ENCODE data around the gene DDTL. TPM values are rescaled to one million over a fixed set of nuclear protein-coding genes. Genes with fewer than 3 reads are reported as not detected.
"Not testable (repeated sequence)": the region's sequence is repeated elsewhere in the genome, so short reads cannot be mapped to it uniquely, and the experiment has no call there.

Gene DDTL
- total RNA-seq, 1 donor from 2014 or later: not detected

DNA sequence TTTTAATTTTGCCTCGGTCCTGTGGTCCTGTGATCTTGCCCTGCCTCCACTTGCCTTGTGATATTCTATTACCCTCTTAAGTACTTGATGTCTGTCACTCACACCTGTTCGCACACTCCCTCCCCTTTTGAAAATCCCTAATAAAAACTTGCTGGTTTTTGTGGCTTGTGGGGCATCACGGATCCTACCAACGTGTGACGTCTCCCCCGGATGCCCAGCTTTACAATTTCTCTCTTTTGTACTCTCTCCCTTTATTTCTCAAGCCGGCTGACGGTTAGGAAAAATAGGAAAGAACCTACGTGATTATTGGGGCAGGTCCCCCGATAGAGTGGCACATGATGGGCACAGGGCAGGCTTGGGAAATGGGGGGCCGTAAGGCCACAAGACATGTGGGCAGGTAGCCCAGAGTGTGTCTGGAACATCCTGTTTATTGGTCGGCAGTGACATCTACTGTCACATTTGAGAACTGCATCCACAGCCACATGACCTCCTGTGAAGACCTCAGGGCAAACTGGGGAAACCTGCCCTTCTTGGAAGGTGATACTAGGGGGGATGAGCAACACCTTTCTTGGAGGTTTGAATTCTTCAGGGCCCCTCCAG lies 10.3 kb upstream of the DDTL start:
- H3K4me1 Mint-ChIP-seq (ENCODE audit: unreplicated experiment); H3K36me3 Mint-ChIP-seq; H3K9me3 Mint-ChIP-seq; DNase-seq (ENCODE audit: extremely low spot score, unreplicated experiment); H3K27me3 Mint-ChIP-seq; H3K4me3 Mint-ChIP-seq: not testable (repeated sequence)
- peak overlapping the region; percentile 68 for H3K27ac Mint-ChIP-seq
- TF ChIP-seq, protein P1, sequence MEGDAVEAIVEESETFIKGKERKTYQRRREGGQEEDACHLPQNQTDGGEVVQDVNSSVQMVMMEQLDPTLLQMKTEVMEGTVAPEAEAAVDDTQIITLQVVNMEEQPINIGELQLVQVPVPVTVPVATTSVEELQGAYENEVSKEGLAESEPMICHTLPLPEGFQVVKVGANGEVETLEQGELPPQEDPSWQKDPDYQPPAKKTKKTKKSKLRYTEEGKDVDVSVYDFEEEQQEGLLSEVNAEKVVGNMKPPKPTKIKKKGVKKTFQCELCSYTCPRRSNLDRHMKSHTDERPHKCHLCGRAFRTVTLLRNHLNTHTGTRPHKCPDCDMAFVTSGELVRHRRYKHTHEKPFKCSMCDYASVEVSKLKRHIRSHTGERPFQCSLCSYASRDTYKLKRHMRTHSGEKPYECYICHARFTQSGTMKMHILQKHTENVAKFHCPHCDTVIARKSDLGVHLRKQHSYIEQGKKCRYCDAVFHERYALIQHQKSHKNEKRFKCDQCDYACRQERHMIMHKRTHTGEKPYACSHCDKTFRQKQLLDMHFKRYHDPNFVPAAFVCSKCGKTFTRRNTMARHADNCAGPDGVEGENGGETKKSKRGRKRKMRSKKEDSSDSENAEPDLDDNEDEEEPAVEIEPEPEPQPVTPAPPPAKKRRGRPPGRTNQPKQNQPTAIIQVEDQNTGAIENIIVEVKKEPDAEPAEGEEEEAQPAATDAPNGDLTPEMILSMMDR (conservative IDR thresholded peaks at IDR 0.05): peak; percentile 86

DNA sequence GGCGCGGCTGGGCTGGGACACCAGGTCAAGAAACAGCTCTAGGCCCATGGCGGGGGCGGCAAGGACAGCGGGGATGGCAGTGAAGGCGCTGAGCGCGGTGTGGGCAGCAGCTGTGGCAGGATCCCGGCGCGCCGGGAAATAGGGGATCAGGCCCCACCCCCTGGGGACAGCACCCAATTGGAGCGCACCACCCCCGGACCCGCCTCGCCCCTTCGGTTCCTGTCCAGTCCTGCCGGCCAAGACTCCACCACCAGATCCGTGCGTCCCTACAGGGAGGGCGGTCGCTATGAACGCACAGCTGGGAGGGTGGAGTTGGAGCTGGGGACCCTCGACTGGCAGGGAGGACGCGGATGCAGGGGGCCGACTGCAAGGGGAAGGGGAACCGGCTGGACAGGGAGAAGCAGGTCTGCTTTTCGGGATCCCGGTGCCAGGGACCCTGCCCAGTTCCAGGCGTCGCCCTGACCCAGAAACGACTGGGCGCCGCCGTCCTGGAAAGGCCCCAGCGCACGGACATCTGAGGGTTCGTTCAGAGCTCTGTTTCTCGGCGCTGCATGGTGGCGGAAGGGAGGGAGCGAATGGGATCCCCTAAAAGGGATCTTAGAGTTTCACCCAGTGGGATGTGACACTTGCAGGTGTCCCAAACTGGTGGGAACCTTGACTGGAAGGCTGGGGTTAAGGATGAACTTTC lies 5.5 kb upstream of the DDTL start, which contains the start of gene GSTT2B:
Gene GSTT2B, minus strand, starts transcription at position 112 of the 688 bp plus-strand sequence. Its CDS starts 64 bp downstream, at position 48.
- H3K27me3 Mint-ChIP-seq; H3K27ac Mint-ChIP-seq; H3K4me1 Mint-ChIP-seq (ENCODE audit: unreplicated experiment); H3K9me3 Mint-ChIP-seq; DNase-seq (ENCODE audit: extremely low spot score, unreplicated experiment); H3K36me3 Mint-ChIP-seq; H3K4me3 Mint-ChIP-seq: not testable (repeated sequence)

DNA sequence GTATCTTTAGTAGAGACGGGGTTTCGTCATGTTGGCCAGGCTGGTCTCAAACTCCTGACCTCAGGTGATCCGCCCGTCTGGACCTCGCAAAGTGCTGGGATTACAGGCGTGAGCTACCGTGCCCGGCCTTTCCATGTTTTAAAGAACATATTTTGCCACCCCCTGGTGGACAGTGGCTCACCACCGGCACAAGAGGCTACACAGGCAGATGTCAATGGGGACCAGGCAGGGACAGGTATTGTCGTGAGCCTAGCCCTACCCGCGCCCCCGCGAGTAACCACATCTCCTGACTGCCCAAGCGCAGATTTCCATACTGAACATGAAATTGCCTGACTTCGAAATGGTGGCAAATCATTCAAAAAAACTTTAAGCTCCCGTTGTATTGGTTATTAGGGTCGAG lies 594 bp upstream of the DDTL start:
- not testable (repeated sequence) for DNase-seq (ENCODE audit: extremely low spot score, unreplicated experiment); H3K27me3 Mint-ChIP-seq; H3K4me3 Mint-ChIP-seq; H3K27ac Mint-ChIP-seq; H3K4me1 Mint-ChIP-seq (ENCODE audit: unreplicated experiment); H3K9me3 Mint-ChIP-seq
- H3K36me3 Mint-ChIP-seq: peaks cover 15% of the 10 kb centered on the region

DNA sequence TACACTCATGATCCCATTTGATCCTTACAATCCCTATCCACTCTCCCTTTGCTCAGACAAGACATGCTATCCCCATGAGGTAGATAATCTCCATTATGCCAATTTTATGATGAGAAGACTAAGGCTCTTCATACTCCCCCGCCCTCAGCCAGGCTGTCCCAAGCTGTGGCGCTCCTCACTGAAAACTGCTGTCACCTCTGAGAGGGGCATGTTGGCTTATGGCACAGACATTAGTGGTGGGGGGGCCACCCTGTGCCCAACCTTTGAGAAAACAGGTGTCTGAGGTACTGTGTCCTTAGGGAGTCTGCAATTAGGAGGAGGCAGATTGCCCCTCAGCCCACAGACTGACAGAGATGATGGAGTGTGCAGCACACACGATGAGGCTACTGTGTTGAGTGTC lies 2.4 kb downstream of the DDTL start:
- H3K36me3 Mint-ChIP-seq: peaks cover 15% of the 10 kb centered on the region

DNA sequence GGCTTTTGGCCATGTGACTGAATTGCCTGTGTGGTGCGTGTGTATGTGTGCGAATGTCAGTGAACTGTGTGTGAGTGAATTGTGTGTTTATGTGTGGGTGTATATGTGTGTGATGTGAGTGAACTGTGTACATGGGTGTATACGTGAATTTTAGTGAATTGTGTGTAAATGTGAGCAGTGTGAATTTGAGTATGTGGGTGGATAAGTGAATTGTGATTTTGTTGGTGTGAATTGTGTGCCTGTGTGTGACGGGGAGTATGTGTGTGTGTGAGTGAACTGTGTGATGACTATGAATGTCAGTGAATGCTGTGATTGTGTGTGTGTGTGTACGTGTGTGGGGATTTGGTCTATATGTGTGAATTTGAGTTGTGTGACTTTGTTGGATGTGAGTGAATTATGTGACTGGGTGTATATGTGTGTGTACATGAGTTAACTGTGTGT lies 3.5 kb downstream of the DDTL start:
- Mint-ChIP-seq H3K9me3 (no peaks in the 10 kb centered on the region), H3K36me3 (peaks cover 15% of the 10 kb centered on the region), H3K4me1 (ENCODE audit: unreplicated experiment) (no peaks in the 10 kb centered on the region), H3K27me3 (no peaks in the 10 kb centered on the region), H3K4me3 (peak overlapping the region; percentile 10), H3K27ac (peak overlapping the region; percentile 1)
- TF ChIP-seq, protein P1 (conservative IDR thresholded peaks at IDR 0.05): no peak
- DNase-seq (ENCODE audit: extremely low spot score, unreplicated experiment): no peak

More for the DNA sequence above, 2.4 kb downstream of the DDTL start:
- Mint-ChIP-seq H3K4me1 (ENCODE audit: unreplicated experiment) (no peaks in the 10 kb centered on the region), H3K9me3 (no peaks in the 10 kb centered on the region), H3K4me3 (no peak overlapping the region), H3K27me3 (no peaks in the 10 kb centered on the region), H3K27ac (no peak overlapping the region)
- DNase-seq (ENCODE audit: extremely low spot score, unreplicated experiment): no peak
- TF ChIP-seq, protein P1 (conservative IDR thresholded peaks at IDR 0.05): no peak

DNA sequence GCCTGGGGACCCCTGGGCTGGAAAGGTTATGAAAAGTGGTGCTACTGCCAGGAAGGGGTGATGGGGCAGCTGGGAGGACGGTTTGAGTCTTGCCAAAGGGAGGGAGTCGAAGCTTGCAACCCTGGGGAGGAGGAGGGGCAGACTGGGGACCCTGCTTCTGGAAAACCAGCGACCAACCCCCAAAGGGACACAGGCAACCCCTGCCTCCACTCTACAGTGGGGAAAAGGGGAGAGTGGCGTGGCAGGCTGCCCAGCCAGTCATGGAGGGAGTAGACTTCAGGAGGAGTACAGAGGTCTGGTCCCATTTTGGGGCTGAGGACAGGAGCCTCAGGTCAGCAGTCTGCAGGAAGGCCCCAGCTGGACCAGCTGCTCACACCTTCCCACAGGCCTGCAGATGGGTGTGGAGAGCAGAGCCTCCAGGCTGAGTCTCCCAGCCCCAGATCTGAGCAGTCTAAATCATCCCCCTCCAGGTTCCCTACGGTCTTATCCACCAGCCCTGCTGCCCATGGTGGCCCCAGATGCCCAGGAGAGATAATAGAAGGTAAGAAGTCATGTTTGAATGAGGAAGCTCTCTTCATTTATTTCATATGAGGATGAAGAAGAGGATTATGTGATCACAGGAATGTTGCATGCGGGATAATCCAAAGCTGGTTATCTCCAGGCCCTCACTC lies 4.3 kb downstream of the DDTL start:
- no peaks in the 10 kb centered on the region for H3K4me1 Mint-ChIP-seq (ENCODE audit: unreplicated experiment)
- no peak for DNase-seq (ENCODE audit: extremely low spot score, unreplicated experiment)

DNA sequence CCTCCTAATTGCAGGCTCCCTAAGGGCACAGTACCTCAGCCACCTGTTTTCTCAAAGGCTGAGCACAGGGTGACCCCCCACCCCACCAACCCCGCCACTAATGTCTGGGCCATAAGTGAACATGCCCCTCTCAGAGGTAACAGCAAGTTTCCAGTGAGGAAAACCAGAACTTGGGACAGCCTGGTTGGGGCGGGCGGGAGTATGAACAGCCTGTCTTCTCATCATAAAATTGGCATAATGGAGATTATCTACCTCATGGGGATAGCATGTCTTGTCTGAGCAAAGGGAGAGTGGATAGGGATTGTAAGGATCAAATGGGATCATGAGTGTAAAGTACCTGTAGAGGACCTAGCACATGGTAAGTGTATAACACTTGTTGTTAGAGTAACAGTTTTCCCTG lies 5.2 kb downstream of the DDTL start:
- not testable (repeated sequence) for H3K4me3 Mint-ChIP-seq; H3K27ac Mint-ChIP-seq; H3K9me3 Mint-ChIP-seq; DNase-seq (ENCODE audit: extremely low spot score, unreplicated experiment); H3K4me1 Mint-ChIP-seq (ENCODE audit: unreplicated experiment); H3K27me3 Mint-ChIP-seq
- peaks cover 15% of the 10 kb centered on the region for H3K36me3 Mint-ChIP-seq

More for the DNA sequence above, 4.3 kb downstream of the DDTL start:
- no peaks in the 10 kb centered on the region for H3K9me3 Mint-ChIP-seq
- no peaks in the 10 kb centered on the region for H3K27me3 Mint-ChIP-seq
- H3K27ac Mint-ChIP-seq: no peak overlapping the region
- H3K4me3 Mint-ChIP-seq: peak overlapping the region; percentile 10
- TF ChIP-seq, protein P1 (conservative IDR thresholded peaks at IDR 0.05): no peak
- peaks cover 15% of the 10 kb centered on the region for H3K36me3 Mint-ChIP-seq

DNA sequence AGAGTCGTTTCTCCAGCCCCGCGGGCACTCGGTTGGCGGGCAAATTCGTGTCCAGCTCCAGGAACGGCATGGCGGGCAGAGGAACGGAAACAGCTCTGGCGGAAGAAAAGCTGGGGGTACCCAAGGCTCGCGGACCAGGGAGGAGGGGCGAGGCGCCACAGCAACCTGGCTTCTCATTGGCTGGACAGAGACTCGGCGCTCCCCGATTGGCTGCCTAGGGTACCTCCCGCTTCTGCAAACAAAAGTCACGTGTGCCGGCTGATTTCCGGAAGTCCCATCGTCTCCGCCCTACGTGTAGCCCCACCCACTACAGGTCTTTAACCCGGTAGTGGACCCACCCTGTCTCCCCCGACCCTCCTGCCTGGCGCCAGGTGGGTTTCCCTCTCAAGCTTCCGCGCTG lies 7.7 kb downstream of the DDTL start, which contains the start of gene DDT:
Gene DDT, minus strand, starts transcription at position 97 of the 400 bp plus-strand sequence. Its CDS starts 27 bp downstream, at position 70.
- not testable (repeated sequence) for H3K4me1 Mint-ChIP-seq (ENCODE audit: unreplicated experiment); H3K4me3 Mint-ChIP-seq; H3K9me3 Mint-ChIP-seq; DNase-seq (ENCODE audit: extremely low spot score, unreplicated experiment); H3K27ac Mint-ChIP-seq; H3K27me3 Mint-ChIP-seq
- peaks cover 12% of the 10 kb centered on the region for H3K36me3 Mint-ChIP-seq

Data from type B pancreatic cell (in vitro differentiated cells).